IPS-NIHi7 (cell line): ENCODE results near the gene COQ8B.

Source experiments
- DNase-seq: peaks from one replicate; pipeline ENCODE4 v3.0.0; 2012; ENCODE audit warnings: mixed read lengths; ENCODE audit errors: extremely low spot score

The COQ8B gene

GRCh38 chr19:40717880-40718773 is 1.4 kb upstream of the COQ8B start:
- no peak for DNase-seq

GRCh38 chr19:40717325-40717879 is 716 bp upstream of the COQ8B start:
- no peak for DNase-seq

GRCh38 chr19:40716031-40716481 is 630 bp downstream of the COQ8B start:
- no peak for DNase-seq

GRCh38 chr19:40714441-40715299 is 2.0 kb downstream of the COQ8B start:
- DNase-seq: peak; percentile 92

- no peak for DNase-seq
These were observed 2.7 kb downstream of the COQ8B start for GRCh38 chr19:40713939-40714338.

- no peak for DNase-seq
These were observed 6.9 kb downstream of the COQ8B start for GRCh38 chr19:40709817-40710216.

- DNase-seq: no peak
These were observed 9.1 kb downstream of the COQ8B start for GRCh38 chr19:40707615-40708014.

GRCh38 chr19:40705950-40706619 is 10.6 kb downstream of the COQ8B start:
- DNase-seq: no peak

- DNase-seq: no peak
These were observed 11.4 kb downstream of the COQ8B start for GRCh38 chr19:40705362-40705651.

- no peak for DNase-seq
These were observed 12.0 kb downstream of the COQ8B start for GRCh38 chr19:40704491-40705361.

GRCh38 chr19:40703029-40703755 is 13.5 kb downstream of the COQ8B start:
- DNase-seq: no peak

- DNase-seq: peak; percentile 78
These were observed 14.2 kb downstream of the COQ8B start for GRCh38 chr19:40702337-40703012.

GRCh38 chr19:40701758-40702157 is 14.9 kb downstream of the COQ8B start:
- DNase-seq: no peak

- DNase-seq: no peak
These were observed 16.6 kb downstream of the COQ8B start for GRCh38 chr19:40700083-40700482.

- no peak for DNase-seq
These were observed 19.7 kb downstream of the COQ8B start for GRCh38 chr19:40697007-40697406.

- DNase-seq: no peak
These were observed 20.8 kb downstream of the COQ8B start for GRCh38 chr19:40695881-40696280.

- DNase-seq: no peak
These were observed 22.8 kb downstream of the COQ8B start for GRCh38 chr19:40693896-40694295.

GRCh38 chr19:40693150-40693788 is 23.4 kb downstream of the COQ8B start:
- DNase-seq: no peak

GRCh38 chr19:40692212-40692551 is 24.5 kb downstream of the COQ8B start:
- no peak for DNase-seq
